NCI-H2107 (cell line): ENCODE results near the gene ASB8.
"Not testable (repeated sequence)": the region's sequence is repeated elsewhere in the genome, so short reads cannot be mapped to it uniquely, and the experiment has no call there.

Experiments used
- DNase-seq: peaks from one replicate; lab custom pipeline; 2025; lab: John Stamatoyannopoulos, UW

ASB8 gene

DNA sequence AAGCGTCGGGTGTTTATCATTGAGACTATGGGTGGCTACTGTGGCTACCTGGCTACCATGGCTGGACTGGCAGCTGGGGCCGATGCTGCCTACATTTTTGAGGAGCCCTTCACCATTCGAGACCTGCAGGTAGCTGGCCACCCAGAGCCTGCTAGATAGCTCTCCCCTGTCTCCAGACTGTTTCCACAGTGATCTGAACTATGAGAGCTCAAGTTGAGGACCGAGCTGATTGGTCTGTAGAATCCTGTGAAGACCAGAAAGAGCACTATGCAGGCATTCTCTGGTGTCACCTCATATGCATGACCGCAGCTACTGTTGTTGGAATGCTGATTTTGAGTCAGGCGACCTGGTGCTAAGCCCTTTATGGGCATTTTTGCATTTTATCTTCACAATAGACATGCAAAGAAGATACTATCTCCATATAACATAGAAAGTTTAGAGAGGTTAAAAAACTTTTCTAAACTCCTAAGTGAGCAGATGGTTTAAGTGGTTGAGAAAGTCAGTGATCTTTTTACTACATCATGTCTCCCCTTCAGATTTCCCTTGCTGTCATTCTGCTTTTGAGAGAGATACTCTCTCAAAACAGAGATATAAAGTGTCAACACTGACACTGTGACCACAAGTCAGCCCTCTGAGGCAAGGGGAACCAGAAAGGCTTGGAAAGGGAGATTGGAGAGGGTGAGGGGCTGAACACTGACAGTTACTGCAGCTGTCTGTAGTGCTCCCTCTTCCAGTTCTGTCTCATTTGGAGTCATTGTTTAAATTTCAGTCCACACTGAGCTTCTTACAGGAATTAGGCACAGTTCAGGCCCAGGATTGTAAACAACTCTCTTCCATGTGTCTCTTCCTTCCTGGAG is 14.3 kb downstream of the ASB8 start:
- no peak for DNase-seq

DNA sequence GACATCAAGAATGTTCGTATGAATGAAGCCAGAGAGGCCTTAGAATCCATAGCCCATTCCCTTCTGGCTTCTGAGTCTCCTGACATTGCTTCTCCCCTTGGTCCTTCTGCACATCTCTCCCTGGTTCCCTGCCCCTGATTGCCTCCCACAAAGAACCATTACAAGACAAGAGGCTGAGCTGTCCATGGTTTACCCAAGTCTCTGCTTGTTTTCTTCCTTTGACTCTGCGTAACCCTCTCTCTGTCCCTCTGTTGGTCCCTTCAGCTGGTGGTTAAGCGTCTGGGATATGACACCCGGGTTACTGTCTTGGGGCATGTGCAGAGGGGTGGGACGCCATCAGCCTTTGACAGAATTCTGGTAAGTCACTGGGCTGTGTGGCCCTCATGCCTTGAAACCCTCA is 22.3 kb downstream of the ASB8 start:
- no peak for DNase-seq

DNA sequence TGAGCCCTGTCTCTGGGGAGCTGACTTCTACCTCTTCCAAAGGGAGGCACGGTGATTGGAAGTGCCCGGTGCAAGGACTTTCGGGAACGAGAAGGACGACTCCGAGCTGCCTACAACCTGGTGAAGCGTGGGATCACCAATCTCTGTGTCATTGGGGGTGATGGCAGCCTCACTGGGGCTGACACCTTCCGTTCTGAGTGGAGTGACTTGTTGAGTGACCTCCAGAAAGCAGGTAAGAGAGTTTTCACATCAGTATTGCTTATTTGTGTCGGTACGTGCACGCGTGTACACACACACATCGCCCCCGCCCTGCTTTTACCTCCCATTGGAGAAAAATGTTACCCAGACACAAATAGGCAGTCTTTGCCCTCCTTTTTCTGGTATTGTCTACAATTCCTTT is 24.5 kb downstream of the ASB8 start:
- no peak for DNase-seq

DNA sequence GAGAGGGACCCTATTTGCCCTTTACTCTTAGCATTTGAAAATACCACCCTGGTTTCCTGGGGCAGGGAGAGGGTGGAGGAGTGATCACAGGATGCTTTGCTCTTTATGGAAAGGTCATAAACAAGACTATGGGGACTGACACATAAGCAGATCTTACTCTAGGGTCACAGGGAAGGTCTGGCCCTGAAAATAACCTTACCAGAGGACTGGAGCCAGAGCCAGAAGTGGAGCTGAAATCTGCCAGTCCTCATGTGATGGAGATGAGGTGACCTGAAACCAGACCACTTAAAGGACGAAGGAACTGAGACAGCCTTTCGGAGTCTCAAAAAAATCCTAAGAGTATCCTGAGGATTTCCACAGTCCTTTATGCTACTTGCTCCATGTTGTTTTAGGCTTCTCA is 25.8 kb downstream of the ASB8 start:
- no peak for DNase-seq

DNA sequence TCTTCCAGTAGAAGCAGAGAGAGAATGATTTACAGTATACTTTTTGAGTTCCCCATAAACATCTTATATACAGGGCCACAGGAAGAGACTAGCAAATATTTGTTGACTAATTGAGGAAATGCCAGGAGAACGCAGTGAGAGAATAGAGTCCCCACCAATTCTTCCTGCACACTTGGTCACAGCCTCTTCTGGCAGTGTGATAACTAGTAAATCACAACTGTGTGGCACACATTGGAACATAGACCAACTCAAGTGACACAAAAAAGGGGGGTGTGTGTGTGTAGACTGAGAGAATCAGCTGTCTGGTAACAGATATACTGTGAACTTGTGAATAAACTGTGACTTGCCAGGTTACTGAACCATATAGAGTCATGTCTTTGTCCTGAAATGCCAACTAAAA is 27.9 kb downstream of the ASB8 start:
- no peak for DNase-seq

DNA sequence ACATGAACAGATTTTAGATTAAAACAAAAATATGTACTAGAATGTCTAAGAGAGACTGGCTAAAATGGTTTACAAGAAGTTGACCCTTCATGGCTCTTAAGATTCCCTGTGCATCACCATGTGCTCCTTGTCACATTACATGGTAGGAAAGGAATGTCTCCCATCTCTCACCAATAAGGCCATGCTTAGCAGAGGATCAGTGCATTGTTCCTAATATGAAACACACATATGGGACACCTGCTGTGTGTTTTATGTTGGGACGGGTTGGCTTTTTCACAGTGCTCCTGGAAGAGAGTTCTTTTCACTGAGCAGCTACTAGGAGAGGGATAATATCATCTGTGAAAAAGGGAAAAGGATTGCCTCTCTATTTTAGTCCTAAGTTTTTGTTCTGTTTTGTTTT is 28.5 kb downstream of the ASB8 start:
- no peak for DNase-seq

DNA sequence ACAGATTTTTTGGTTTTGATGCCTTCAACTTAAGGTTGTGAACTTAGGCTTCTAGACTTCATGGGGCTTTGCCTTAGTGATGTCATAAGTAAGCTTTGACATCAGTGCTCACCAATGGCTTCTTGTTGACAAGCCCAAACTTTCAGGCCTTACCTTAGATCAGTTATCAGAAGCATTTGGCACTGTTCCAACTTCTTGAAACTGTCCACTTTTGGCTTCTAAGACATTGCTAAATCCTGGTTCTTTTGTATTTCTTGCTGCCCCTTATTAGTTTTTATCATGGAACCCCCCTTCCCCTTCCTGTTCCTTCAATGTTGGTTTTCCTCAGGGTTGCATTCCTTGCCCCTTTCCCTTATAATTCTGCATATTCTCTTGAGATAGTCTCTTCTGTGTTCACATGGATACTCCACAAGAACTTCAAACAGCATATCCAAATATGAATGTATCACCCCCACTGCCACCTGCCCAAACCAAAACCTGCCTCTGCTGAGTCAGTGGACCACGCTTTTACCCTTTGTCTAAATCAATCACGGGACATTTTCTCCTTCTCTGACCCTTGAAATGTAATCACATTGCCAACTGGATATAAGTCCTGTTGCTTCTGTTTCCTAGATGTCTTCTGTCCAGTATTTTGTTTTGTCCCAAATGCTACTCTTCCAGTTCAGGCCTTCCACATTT is 30.2 kb downstream of the ASB8 start:
- DNase-seq, result no peak

DNA sequence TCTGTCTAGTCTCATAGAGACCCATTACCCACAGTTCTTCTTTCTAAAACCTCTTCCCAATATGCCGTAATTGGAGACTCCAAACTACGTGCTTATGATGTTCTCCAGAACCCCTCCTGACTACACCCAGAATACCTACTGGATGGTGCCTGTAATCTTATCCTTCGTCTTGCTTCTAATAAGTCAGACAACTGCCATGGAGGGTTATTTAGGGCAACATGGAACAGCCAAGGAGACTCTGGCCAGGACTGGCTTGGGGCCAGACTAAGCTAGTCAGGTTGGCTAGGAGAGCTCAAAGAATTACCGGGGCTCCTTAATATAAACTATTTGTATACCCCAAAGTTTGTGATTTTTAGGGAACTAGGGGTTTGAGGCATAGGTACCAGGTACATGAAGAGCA is 31.3 kb downstream of the ASB8 start:
- DNase-seq, result no peak

DNA sequence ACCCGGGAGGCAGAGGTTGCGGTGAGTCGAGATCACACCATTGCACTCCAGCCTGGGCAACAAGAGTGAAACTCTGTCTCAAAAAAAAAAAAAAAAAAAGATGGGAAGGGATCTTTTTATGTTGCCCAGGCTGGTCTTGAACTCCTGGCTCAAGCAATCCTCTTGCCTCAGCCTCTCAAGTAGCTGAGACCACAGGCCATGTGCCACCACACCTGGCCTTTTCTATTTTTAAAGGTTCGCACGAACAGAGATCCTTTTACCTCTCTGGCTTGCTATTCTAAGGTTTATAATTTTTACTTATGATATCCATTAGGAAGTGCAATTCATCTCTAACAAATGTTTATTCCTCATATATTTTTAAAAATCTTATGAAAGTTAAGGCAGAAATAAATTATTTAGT is 31.8 kb downstream of the ASB8 start:
- not testable (repeated sequence) for DNase-seq

DNA sequence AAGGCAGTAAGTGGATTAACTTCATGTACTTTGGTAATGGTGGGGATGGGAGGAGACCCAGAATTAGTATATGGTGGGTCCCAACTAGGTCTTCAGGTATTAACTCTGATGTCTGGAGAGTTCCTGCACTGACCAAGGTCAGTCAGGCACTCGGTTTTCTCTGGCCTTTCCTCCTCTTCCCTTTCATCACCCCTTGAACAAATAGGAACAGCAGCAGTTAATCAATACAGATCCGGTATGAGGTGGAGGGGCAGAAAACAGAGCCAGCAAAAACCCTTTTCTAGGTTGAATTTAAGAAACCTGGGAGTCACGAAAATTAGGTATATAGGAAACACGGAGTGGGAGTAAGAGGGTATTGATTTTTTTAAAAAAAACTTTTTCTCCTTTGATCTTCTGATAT is 34.1 kb downstream of the ASB8 start:
- no peak for DNase-seq

DNA sequence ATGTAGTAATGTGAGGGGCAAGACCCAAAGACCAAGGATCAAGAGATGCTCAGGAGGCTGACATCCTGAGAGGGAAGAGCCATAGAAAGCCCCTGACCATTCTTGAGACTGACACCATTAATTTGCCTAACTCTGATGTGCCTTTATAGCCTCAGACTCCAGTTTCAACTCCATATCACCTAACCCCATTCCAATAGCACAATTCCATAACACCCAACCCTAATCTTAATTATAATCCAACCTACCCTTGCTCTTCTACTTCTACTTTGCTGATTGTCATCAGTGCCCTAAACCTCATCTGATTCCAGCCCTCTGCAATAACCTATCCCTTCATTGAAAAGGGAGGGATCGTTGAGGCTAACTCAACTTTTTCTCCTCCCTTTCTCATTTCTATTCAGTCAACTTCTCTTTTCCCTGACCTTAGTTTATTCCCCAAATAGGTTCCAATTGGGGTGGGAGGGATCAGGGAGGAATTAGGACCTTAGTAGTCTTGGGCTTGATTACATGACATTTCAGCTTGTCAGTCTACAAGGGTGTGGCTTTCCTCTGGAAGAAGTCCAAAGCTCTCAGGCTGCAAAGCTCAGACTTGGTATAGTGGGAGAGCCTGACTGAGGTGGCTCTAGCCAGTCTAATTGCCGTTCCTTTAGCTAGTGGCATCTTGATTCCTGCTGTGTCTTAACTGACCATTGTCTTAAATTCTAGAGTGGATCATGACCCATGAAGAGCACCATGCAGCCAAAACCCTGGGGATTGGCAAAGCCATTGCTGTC is 35.1 kb downstream of the ASB8 start:
- DNase-seq, result no peak

DNA sequence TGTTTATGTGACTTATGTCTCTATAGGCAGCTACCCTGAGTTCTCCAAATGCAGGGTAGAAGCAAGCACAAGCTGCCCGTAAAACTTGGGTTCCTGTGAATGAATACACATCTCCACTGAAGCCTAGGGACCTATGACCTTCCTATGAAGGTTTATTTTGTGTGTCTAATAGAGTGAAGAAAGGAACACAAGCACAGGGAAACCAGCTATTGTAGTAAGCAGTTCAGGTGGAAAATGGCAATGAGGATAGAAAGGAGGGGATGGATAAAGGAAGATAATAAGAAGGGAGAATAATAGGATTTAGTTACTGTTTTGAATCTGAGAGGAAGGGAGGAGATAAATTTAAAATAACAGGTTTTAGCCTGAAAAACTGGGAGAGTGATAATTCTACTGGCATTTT is 35.8 kb downstream of the ASB8 start:
- no peak for DNase-seq

DNA sequence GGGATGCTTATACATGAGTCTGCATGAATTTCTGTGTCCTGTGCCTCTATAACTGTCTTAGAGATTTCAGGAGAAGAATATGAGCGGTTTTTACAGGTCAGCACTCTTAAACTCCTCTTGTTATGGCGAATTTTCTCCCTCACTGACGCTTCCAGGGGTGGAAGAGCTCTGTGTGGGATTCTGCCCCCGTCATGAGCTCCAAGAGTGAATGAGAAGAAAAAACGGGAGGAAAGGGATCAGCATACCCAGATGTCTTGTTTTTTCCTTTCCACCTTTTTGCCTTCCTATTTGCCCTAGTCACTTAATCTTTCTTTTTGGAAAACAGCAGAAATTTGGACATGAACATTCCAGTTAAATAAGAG is 37.5 kb downstream of the ASB8 start:
- DNase-seq, result no peak

DNA sequence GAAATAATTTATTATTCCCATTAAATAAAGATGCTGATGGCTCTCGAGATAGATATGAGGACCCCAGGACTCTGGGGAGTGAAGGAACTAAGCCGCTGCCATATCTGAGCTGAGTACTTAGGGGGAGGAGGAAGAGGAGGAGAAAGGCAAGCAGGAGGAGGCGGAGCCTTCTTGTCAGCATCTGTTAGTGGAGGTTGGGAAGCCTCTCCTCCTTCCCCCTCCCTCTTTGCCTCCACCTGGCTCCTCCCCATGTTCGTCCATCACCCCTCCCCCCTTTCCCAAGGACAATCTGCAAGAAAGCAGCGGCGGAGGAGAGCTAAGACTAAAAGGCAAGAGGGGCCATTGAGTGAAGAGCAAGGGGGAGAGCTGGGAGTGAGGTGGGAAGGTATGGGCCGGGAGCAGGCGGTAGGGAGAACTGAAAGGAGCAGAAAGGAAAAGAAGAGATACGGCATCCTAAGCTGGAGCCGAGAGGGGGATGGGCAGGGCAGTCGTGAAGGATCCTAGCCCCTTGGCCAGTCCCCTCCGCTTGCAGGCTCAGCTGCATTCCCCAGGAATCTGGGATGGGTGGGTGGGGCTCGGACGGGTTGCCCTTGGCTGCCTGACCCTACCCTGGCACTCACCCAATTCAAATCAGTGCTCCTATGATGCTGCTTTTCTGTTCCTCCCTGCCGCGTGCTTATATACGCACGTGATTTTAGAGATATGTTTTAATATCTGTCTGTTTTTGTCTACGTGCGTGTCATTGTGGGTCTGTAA is 38.1 kb downstream of the ASB8 start, which contains the start of gene PFKM:
Gene PFKM (plus strand): TSS at position 287 of the 756 bp plus-strand sequence. CDS start 3,411 bp downstream, outside the sequence.
- DNase-seq, result peak; percentile 78

DNA sequence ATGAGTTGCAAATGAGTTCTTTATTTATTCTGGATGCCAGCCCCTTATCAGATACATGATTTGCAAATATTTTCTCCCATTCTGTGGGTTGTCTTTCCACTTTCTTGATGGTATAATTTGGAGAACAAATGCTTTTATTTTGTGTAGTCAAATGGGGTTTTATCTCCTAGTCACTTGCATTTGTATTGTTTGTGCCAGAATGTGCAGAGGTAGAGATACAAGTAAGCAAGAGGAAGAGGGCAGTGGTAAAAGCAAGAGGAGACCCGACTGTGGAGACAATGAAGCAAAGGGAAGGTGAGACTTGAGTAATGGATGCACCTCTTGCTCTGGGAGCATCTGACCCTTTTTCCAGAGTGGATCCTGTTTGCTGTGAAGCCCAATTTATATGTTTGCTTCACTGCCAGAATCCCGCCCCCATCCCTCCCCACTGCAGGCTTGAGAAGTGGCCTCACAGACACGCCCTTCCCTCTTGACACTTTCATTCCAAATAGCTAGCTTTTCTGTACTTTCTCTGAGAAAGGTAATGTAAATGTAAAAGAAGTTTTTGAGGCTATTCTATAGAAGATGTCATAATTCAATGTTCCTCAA is 38.9 kb downstream of the ASB8 start:
- no peak for DNase-seq

DNA sequence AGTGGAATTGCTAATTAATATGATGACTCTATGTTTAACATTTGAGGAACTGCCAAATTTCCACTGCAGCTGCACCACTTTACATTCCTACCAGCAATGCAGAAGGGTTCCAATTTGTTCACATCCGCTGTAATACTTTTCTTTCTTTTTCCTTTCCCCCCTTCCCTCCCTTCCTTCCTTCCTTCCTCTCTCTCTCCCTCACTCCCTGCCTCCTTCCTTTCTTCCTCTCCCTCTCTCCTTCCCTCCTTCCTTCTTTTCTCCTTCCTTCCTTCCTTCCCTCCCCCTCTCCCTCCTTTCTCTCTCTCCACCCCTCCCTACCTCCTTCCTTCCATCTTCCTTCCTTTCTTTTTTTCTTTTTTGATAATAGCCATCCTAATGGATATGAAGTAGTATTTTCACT is 41.4 kb downstream of the ASB8 start:
- no peak for DNase-seq

DNA sequence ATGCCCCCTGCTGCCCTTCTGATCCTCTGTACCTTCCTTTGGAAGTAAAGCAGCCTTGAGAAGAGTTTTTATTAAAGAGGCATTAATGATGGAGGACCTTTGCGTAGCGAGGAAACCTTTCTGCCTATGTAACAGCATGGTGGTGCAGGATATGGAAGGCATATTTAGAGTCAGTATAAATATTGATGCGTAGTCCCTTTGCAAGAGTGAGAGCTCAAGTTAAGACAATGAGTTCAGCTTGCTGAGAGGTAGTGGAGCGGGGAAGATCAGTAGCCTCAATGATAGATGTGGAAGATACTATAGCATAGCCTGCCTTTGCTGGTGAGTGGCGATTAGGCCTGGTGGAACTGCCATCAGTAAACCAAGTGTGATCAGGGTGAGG is 46.0 kb downstream of the ASB8 start:
- DNase-seq, result not testable (repeated sequence)

DNA sequence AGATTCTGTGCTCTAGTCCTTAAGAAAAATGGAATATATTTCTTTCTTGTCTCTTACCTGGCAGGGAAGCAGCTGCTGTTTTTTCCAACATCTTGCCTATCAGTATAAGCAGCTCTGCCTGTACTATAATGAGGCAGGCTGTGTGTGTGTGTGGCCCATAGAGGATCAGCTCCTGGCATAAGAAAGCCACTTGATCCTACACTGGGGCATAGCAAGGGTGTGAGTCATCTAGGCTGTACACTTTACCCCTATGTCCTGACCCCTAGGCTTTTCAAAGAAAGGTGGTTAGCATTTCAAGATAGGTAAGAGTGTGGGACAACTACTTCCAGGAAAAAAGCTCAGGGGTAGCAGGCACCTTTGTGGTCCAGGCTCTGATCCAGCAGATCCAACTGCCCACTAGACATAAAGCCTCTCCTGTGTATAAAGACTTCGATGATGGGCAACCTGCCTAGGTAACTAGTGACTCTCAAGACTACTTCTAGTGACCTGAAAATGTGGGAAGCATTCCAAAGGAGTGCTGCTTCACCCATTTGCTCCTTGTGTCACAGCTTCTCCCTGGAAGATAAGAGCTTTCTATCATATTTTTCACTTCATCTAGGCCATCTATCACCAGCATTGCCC is 46.5 kb downstream of the ASB8 start:
- DNase-seq, result no peak

DNA sequence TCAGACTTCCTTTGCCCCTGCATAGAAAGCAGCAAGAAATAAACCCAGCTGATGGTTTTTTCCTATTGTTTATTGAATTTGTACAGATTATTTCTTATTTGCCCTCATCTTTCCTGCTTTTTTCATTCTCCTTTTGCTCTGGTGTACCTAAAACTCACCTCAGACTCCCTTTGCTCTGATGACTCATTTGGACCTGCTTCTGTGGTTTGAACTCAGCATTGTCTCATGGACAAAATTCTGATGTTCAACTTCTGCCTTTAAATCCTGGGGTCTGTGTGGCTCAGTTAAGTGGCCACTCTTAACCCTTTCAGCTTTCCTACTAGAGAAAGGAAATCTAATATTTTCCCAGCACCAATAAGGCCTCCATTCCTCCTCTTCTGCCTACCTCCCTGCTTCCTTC is 47.9 kb downstream of the ASB8 start:
- no peak for DNase-seq

DNA sequence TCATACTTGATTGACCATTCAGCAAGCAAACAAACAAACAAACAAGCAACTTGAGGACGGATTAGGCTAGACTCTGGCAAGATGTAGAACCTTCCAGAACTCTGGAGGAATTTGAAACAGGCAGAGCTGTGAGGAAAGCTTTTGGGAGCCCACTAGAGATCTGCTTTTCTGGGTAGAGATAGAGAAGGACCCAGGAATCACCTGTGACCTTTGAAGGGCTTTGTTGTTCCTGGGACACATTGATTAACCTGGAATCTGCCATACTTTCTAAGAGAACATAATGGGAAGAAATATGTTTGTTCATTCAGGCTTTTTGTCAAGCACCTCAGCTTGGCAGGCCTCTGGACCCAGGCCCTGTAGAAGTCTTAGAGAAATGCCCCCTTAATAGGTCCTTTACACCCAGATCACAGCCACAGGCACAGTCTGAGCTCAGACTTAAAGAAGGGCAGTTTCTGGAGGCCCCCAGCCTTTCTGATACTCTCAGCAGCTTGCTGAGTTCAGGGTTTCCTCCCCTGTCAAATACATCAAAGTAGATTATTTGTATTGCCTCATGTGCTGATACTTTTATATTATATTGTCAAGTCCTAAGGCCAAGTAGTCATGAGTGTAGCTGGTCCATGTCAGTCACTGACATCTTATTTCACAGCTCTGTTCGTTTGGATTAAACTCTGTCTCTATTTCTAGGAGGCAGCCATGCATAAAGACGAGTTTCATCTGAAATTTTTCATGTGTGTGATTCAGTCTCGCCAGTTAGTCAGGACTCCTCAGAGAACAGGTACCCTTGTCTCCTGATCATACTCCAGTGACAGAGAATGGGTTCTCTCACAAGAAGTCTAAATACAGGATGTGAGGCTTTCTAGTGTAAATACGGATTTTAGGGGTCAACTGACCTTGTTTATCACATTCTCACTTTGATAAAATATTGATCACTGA is 50.4 kb downstream of the ASB8 start:
- no peak for DNase-seq
